Measurements from ENCODE around the gene ZBTB21.

Gene ZBTB21

GRCh38 chr21:42009831-42010506 lies at the start of gene ZBTB21:
TSS of gene ZBTB21 (minus strand) at chr21:42010360. CDS start at chr21:41994095, 16,265 bp downstream.
- DNase-seq = peak; percentile 99

GRCh38 chr21:42059721-42060120 lies 49.6 kb upstream of the ZBTB21 start:
- DNase-seq = no peak

GRCh38 chr21:42059141-42059540 lies 49.0 kb upstream of the ZBTB21 start:
- no peak for DNase-seq

- no peak for DNase-seq
These were observed 48.5 kb upstream of the ZBTB21 start for GRCh38 chr21:42058631-42059111.

GRCh38 chr21:42057851-42058437 lies 47.8 kb upstream of the ZBTB21 start:
- DNase-seq = no peak

- DNase-seq = no peak
These were observed 47.0 kb upstream of the ZBTB21 start for GRCh38 chr21:42056996-42057689.

GRCh38 chr21:42056468-42056867 lies 46.3 kb upstream of the ZBTB21 start:
- DNase-seq = no peak

GRCh38 chr21:42055425-42055824 lies 45.3 kb upstream of the ZBTB21 start:
- DNase-seq = no peak

GRCh38 chr21:42051788-42052187 lies 41.6 kb upstream of the ZBTB21 start:
- DNase-seq = no peak

- no peak for DNase-seq
These were observed 39.6 kb upstream of the ZBTB21 start for GRCh38 chr21:42049578-42050430.

GRCh38 chr21:42048870-42049577 lies 38.9 kb upstream of the ZBTB21 start:
- no peak for DNase-seq

- DNase-seq = no peak
These were observed 37.9 kb upstream of the ZBTB21 start for GRCh38 chr21:42047821-42048613.

- no peak for DNase-seq
These were observed 34.8 kb upstream of the ZBTB21 start for GRCh38 chr21:42044871-42045495.

- no peak for DNase-seq
These were observed 33.8 kb upstream of the ZBTB21 start for GRCh38 chr21:42043961-42044360.

GRCh38 chr21:42043201-42043895 lies 33.2 kb upstream of the ZBTB21 start:
- DNase-seq = no peak

GRCh38 chr21:42042651-42043050 lies 32.5 kb upstream of the ZBTB21 start:
- DNase-seq = no peak

GRCh38 chr21:42041711-42042110 lies 31.6 kb upstream of the ZBTB21 start:
- no peak for DNase-seq

GRCh38 chr21:42041246-42041645 lies 31.1 kb upstream of the ZBTB21 start:
- no peak for DNase-seq

GRCh38 chr21:42040411-42041180 lies 30.4 kb upstream of the ZBTB21 start:
- DNase-seq = peak; percentile 88

All from islet precursor cell (in vitro differentiated cells).